Esophagus muscularis mucosa (tissue), 4 donors: ENCODE measurements around the gene SPIRE2.

Source experiments
- EP300 ChIP-seq: sonication (generic); formaldehyde crosslinking; IDR thresholded peaks from one replicate; pipeline ENCODE4 v1.6.1; 2017; ENCODE audit warnings: antibody characterized with exemption
- POLR2A ChIP-seq: fragments of 450-650 bp; IDR thresholded peaks from one replicate; pipeline ENCODE4 v1.6.1; 2017; ENCODE audit warnings: antibody characterized with exemption, moderate library complexity, mild to moderate bottlenecking, low read depth
- POLR2AphosphoS5 ChIP-seq, 2 donors: sonication (generic); formaldehyde crosslinking; IDR thresholded peaks; one replicate each; pipeline ENCODE4 v1.6.1; 2017; ENCODE audit warnings: antibody characterized with exemption in 2 of 2
- TF ChIP-seq, protein P1 (sequence below), 3 experiments: fragments of 200-600 bp in 2 of 3; fragments of 450-650 bp in 1 of 3; sonication (generic) in 2 of 3; IDR thresholded peaks; one replicate each; pipeline ENCODE4 v1.5.1; 2017 to 2019; ENCODE audit warnings: antibody characterized with exemption in 3 of 3, mild to moderate bottlenecking in 2 of 3, moderate library complexity in 1 of 3

DNA sequence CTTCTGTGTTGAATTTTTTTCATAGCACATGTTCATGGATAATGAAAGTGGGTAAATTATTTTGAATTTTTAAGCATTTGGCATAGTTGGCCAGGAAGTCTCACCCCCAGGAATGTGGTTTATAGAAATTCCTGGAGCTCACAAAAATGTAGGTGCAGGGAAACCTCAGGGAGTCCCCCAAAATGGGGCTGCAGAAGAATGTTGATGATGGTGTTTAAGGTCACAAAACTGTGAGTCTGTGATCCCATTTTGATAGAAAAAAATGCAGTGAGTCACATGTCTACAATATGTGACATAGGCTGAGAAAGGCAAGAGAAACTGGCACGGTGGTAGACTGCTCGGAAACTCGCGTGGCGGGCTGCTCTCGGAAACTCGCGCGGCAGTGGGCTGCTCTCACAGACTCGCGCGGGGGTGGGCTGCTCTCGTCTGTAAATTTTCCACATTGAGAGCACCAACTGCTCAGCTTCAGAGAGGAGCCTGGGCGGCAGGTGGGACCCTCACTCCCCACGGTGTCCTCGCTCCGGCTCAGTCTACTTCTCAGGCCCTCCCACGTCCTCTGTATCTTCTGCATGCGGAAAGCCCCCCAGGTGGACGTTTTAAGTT, 71.7 kb downstream of the SPIRE2 start:
- no peak for TF ChIP-seq POLR2A
- TF ChIP-seq, protein P1, sequence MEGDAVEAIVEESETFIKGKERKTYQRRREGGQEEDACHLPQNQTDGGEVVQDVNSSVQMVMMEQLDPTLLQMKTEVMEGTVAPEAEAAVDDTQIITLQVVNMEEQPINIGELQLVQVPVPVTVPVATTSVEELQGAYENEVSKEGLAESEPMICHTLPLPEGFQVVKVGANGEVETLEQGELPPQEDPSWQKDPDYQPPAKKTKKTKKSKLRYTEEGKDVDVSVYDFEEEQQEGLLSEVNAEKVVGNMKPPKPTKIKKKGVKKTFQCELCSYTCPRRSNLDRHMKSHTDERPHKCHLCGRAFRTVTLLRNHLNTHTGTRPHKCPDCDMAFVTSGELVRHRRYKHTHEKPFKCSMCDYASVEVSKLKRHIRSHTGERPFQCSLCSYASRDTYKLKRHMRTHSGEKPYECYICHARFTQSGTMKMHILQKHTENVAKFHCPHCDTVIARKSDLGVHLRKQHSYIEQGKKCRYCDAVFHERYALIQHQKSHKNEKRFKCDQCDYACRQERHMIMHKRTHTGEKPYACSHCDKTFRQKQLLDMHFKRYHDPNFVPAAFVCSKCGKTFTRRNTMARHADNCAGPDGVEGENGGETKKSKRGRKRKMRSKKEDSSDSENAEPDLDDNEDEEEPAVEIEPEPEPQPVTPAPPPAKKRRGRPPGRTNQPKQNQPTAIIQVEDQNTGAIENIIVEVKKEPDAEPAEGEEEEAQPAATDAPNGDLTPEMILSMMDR (IDR thresholded peaks at IDR 0.05) = no peak
- TF ChIP-seq POLR2AphosphoS5 (IDR thresholded peaks at IDR 0.05) = no peak
- no peak for TF ChIP-seq EP300
